MV-4-11 (cell line): ENCODE measurements around the gene APOH.
"Not testable (repeated sequence)": the region's sequence is repeated elsewhere in the genome, so short reads cannot be mapped to it uniquely, and the experiment has no call there.

Experiments
- DNase-seq: peaks from one replicate; lab custom pipeline; 2025; lab: John Stamatoyannopoulos, UW

The APOH gene

DNA sequence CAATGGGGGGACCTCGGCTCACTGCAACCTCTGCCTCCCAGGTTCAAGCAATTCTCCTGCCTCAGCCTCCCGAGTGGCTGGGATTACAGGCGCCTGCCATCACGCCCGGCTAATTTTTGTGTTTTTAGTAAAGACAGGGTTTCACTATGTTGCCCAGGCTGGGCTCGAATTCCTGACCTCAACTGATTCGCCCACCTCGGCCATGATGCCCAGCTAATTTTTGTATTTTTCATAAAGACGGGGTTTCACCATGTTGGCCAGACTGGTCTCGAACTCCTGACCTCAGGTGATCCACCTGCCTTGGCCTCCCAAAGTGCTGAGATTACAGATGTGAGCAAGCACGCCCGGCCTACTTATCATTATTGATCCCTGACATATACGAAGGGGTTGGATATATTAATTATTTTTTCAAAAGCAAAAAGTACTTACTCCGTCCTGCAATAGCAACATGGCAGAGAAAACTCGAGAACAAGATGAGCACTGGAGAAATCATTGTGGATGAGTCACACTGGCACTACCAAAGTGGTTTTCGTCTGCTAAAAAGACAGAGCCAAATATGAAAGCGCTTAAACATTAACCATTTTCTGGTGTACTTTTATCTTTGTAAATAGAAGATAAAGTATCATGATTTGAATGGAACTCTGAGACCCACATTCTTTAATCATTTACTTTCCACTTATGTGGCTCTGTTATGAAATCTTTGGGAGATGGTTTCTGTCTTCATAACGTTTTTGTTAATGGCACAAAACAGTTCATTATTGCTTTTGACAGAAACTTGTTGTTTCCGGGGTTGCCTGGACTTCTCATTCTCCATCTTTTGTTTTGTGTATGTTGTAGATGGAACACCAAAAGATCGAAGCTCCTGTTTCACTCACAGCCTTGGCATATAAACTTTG is at the start of gene APOH:
APOH (minus strand) TSS at position 529 of the 896 bp plus-strand sequence; CDS start at position 493, 36 bp downstream.
- DNase-seq, result no peak

DNA sequence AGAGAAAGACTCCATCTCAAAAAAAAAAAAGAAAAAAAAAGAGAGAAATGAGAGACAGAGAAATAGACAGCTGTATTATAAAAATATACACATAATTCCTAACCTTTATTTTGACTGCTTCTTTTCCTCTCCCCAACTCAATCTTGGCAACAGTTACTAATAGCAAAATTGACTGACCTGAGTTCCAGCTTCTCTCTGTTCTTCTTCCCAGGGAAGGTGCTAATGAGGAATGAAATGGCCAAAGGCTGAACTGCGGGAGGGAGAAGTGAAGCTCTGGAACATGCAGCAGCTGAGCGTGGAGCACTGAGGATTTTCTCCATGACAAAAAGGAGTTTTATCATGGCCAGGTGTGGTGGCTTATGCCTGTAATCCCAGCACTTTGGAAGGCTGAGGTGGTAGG is 48.0 kb upstream of the APOH start:
- DNase-seq, result no peak

DNA sequence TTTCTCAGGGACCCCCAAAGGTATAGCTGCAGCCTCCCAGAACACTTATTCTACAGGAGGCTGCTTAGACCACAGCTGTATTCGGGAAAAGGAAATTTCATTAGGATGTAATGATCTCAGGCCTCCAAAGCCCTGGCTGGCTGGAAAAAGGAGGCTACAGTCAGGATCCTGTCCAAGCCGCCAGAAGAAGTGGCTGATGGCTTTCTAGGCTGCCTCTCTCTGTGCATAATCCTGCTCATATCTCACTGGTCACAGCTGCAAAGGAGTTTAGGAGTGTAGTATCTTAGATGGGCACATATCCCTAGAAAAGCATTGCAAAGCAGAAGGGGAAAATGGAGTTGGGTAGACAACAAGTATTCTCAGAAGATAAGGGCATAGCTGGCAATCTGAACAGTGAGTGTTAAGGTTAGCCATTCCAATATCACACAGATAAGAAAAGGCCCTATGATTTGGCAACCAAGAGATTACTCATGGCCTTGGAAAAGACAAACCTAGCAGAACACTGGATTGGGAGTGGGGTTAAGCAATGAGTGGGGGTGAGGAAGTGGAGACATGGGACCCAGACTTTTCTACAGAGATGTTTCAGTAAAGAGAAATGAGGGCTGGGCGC is 47.2 kb upstream of the APOH start:
- no peak for DNase-seq

DNA sequence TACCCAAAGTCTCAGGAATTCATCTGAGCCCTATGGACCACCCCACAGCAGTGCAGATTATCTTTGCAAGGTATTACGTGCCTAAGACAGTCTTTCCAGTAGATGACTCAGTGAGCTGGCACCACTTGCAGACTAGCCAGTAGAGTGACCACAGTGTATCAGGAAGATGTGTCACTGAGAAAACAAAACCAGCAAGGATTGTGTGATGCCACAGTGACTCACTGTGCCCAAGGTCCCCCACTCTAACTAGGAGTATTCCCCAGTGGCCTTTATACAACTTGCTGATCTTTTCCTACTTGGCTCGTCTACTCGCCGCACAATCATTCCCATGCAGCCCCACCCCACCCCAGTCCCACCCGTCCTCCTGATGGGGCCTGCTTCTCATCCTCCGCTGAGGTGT is 46.4 kb upstream of the APOH start:
- DNase-seq, result no peak

DNA sequence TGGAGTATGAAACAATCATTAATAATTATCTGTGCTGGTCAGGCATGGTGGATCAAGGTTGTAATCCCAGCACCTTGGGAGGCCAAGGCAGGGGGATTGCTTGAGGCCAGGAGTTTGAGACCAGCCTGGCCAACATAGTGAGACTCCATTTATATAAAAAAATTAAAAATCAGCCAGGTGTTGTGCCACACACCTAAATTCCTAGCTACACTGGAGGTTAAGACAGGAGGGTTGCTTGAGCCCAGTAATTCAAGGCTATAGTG is 44.3 kb upstream of the APOH start:
- DNase-seq, result no peak

GRCh38 chr17:66272811-66273585 is 43.8 kb upstream of the APOH start:
- no peak for DNase-seq

DNA sequence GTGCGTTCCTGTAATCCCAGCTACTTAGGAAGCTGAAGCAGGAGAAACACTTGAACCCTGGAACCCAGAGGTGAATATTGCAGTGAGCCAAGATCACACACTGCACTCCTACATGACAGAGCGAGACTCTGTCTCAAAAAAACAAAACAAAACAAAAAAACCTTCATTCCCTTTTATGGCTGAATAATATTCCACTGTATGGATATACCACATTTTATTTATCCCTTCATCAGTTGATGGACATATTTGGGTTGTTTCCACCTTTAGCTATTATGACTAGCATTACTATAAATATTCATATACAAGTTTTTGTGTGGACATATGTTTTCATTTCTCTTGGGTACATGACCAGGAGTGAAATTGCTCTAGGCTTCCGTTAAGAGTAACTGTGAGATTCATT is 42.3 kb upstream of the APOH start:
- no peak for DNase-seq

- no peak for DNase-seq
These were observed 40.9 kb upstream of the APOH start for GRCh38 chr17:66270106-66270505.

GRCh38 chr17:66268247-66268927 is 39.2 kb upstream of the APOH start:
- DNase-seq, result no peak

GRCh38 chr17:66264696-66265095 is 35.5 kb upstream of the APOH start:
- DNase-seq, result no peak

DNA sequence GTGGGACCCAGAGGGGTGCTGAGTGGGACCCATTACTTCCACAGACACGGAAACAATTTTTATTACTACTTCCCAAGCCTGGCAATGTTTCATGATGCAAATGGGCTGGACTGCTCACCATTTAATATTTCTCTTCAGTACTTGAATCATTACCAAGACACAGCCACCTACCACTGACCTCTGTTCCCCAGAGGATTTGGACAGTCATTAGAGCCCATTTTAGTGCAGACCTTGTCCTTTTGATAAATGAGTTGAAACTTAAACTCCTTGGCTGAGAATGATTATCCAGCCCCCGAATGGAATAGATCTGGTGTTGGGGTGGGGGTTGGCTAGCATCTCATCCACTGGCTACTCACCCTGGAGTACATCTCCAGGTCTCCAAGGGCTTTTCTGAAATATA is 33.6 kb upstream of the APOH start:
- no peak for DNase-seq

- no peak for DNase-seq
These were observed 31.5 kb upstream of the APOH start for GRCh38 chr17:66260688-66261087.

DNA sequence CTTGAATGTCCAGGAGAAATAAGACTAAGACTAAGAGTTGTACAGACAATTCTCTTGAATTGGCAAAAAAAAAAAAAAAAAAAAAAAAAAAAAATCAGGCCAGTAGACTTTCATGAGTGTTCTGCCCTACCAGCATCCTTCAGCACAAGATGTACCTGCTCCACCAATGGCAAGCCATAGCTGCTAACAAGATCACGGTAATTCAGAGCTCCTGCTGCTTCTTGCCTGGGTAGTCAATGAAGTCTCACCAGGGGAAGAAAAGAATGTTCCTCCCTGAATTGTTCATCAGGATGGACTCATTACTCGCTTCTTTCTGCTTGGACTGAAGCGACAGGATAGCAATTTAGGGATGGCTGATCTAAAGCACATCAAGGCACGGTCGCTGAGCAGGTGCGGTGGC is 31.1 kb upstream of the APOH start:
- no peak for DNase-seq

GRCh38 chr17:66255527-66255971 is 26.3 kb upstream of the APOH start:
- no peak for DNase-seq

DNA sequence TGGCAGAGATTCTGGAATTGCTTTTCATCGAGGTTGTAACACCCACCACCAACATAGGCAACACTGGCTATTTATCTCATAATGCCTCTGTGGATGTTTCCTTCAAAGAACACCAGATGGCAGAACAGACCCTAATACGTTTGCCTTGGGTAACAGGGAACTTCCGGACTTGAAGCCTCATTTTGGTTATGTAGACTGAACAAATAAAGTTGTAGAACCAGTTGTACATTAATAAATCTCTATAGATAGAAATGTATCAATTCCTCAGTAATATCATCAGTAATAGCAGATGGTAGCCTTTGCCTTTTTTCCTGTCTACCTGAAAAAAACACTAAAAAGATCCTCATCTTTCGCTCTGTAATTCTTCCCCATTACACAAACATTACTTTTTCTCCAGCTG is 25.9 kb upstream of the APOH start:
- DNase-seq, result peak; percentile 51

GRCh38 chr17:66253458-66253857 is 24.2 kb upstream of the APOH start:
- not testable (repeated sequence) for DNase-seq

DNA sequence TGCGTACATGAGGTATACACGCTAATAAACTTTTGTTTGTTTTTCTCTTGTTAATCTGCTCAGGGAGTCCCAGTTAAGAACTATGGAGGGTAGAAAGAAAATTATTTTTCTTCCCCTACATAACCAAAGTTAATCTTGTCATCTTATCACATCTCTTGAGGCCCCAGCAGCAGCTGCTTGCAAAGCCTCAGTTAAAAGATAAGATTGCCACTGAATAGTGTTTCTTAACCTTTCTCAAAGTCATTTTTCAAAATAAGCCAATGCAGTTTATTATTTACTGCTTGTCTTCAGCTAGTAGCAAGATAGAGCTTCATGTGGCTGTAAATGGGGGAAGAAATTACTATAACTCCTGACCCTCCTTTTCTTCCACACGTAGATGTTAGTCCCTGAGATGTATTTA is 21.5 kb upstream of the APOH start:
- DNase-seq, result no peak

DNA sequence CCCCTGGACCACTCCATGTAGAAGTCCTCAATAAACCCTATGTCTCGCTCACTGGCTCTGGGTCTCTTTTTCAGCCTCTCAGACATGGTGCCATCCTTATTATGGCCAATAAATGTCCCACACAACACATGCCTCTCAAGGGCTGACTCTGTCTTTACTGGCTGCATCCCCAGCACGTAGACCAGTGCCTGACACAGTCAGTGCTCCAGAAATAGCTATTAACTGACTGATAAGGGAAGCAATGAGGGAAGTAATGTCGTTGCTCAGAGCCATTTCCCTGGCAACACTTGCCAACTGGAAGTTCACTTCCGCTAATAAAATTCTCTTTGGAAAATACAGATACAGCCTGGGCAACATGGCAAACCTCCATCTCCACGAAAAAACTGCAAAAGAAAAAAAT is 19.1 kb upstream of the APOH start:
- DNase-seq, result no peak

GRCh38 chr17:66241839-66242238 is 12.6 kb upstream of the APOH start:
- no peak for DNase-seq

DNA sequence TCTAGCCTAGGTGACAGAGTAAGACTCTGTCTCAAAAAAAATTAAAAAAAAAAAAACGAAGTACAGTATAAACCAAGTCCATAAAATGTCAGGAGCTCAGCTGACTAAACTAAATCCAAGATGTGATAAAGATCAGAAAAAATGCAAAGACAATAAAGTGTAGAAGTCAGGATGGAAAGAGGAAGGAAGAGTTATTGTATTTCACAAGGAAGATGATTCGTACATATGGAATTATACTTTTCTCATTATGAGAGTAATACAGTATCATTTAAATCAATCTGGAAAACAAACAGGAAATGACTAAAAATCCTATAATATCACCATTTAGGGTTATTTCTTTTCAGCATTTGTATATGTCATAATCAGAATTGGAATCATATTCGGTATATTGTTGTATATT is 11.4 kb upstream of the APOH start:
- DNase-seq, result no peak

DNA sequence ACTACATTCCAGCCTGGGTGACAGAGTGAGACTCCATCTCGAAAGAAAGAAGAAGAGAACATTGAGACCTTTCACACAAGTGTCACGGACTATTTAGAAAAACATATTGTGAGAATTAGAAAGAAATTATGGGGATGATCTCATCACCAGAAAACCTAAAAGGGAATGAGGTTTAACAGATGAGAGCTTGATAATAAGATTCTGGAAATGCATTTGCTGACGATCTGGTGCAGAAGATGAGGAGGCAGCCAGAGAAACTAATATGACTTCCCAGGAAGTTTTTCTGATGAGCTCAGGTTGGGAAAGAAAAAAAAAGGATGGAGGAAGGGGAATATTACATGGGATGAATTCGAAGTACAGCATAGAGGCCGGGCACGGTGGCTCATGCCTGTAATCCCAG is 10.8 kb upstream of the APOH start:
- DNase-seq, result no peak

GRCh38 chr17:66235377-66235994 is 6.3 kb upstream of the APOH start:
- DNase-seq, result no peak
